ENCODE results near the gene FARS2.

GRCh38 chr6:5290500-5290899 lies 29.2 kb downstream of the FARS2 start:
- TF ChIP-seq CTCF (IDR thresholded peaks at IDR 0.05), result no peak
- TF ChIP-seq POLR2A (IDR thresholded peaks at IDR 0.05), result no peak
